GM23338 (cell line): Measurements from ENCODE around the gene THSD8. TPM values are rescaled to one million over a fixed set of nuclear protein-coding genes. Genes with fewer than 3 reads are reported as not detected.

Source experiments
- ATAC-seq: fragments of 200-7000 bp; cut with Tn5 transposase; 3 replicates; pipeline ENCODE4 v1.9.1; 2020
- DNase-seq: peaks from one replicate; pipeline ENCODE4 v3.0.0-alpha.2; 2015; ENCODE audit warnings: low spot score
- H2AFZ ChIP-seq: fragments of 200-600 bp; sonication (generic); 2 replicates; pipeline ENCODE4 v1.8.0; 2016; ENCODE audit warnings: antibody characterized with exemption, mild to moderate bottlenecking, moderate library complexity
- H3F3A ChIP-seq: fragments of 200-600 bp; sonication (generic); replicated peaks from 2 replicates; pipeline ENCODE4 v1.8.0; 2017; ENCODE audit warnings: antibody characterized with exemption, mixed run types, low read depth
- H3K27ac ChIP-seq: fragments of 200-600 bp; sonication (generic); 2 replicates; pipeline ENCODE4 v1.6.1; 2016; ENCODE audit warnings: low read depth
- H3K27me3 ChIP-seq: fragments of 200-600 bp; sonication (generic); 2 replicates; pipeline ENCODE4 v1.8.0; 2016; ENCODE audit warnings: mild to moderate bottlenecking, mixed run types, moderate library complexity; ENCODE audit not compliant: insufficient read depth
- H3K36me3 ChIP-seq: fragments of 200-600 bp; sonication (generic); 2 replicates; pipeline ENCODE4 v1.8.0; 2016; ENCODE audit warnings: mild to moderate bottlenecking; ENCODE audit not compliant: insufficient read depth
- H3K4me1 ChIP-seq: fragments of 200-600 bp; sonication (generic); 2 replicates; pipeline ENCODE4 v1.8.0; 2016; ENCODE audit warnings: mild to moderate bottlenecking, moderate library complexity; ENCODE audit not compliant: insufficient read depth
- H3K4me2 ChIP-seq: fragments of 200-600 bp; sonication (generic); 2 replicates; pipeline ENCODE4 v1.7.1; 2017; ENCODE audit warnings: mixed run types
- H3K4me3 ChIP-seq: fragments of 200-600 bp; sonication (generic); 2 replicates; pipeline ENCODE4 v1.6.1; 2016; ENCODE audit warnings: mixed run types
- H3K79me2 ChIP-seq: fragments of 200-600 bp; sonication (generic); replicated peaks from 2 replicates; pipeline ENCODE4 v1.8.0; 2017; ENCODE audit warnings: mild to moderate bottlenecking; ENCODE audit not compliant: insufficient read depth
- H3K9me2 ChIP-seq: fragments of 200-600 bp; sonication (generic); 2 replicates; pipeline ENCODE4 v1.8.0; 2017; ENCODE audit not compliant: insufficient read depth
- H4K20me1 ChIP-seq: fragments of 200-600 bp; sonication (generic); replicated peaks from 2 replicates; pipeline ENCODE4 v1.8.0; 2017; ENCODE audit warnings: mild to moderate bottlenecking; ENCODE audit not compliant: insufficient read depth
- H3K27ac Mint-ChIP-seq: 2 replicates; pipeline ENCODE4 v1.8.0; 2020; ENCODE audit warnings: inconsistent platforms, mild to moderate bottlenecking, moderate library complexity, mixed read lengths
- H3K27me3 Mint-ChIP-seq: 3 replicates; pipeline ENCODE4 v1.8.0; 2022; ENCODE audit warnings: low read depth, mild to moderate bottlenecking, moderate library complexity, mixed read lengths, inconsistent platforms; ENCODE audit not compliant: insufficient read depth, poor library complexity
- H3K36me3 Mint-ChIP-seq: 3 replicates; pipeline ENCODE4 v1.8.0; 2021; ENCODE audit warnings: low read depth, mild to moderate bottlenecking, inconsistent platforms, moderate library complexity, mixed read lengths
- H3K4me1 Mint-ChIP-seq: 3 replicates; pipeline ENCODE4 v1.8.0; 2020; ENCODE audit warnings: mild to moderate bottlenecking, inconsistent platforms, mixed read lengths
- H3K4me3 Mint-ChIP-seq: 3 replicates; pipeline ENCODE4 v1.8.0; 2021; ENCODE audit warnings: moderate library complexity, mild to moderate bottlenecking, inconsistent platforms, mixed read lengths
- H3K9me3 Mint-ChIP-seq: 3 replicates; pipeline ENCODE4 v1.8.0; 2020; ENCODE audit warnings: moderate library complexity, mild to moderate bottlenecking, inconsistent platforms, mixed read lengths
- CREB1 ChIP-seq: fragments of 250-450 bp; sonication (Bioruptor Pico); IDR thresholded peaks from 2 replicates; pipeline ENCODE4 v1.5.0; 2020; ENCODE audit warnings: low read depth, mild to moderate bottlenecking, moderate library complexity
- CTCF ChIP-seq, 2 experiments: fragments of 200-600 bp in 1 of 2; sonication (generic) in 1 of 2; conservative IDR thresholded peaks; 2 replicates each; pipeline versions ENCODE4 v1.5.1 to v1.6.1; 2016 to 2017; ENCODE audit warnings: antibody characterized with exemption in 2 of 2, low read depth in 2 of 2, mild to moderate bottlenecking in 2 of 2, moderate library complexity in 1 of 2
- ETS1 ChIP-seq: IDR thresholded peaks from 2 replicates; pipeline ENCODE4 v1.6.1; 2016; ENCODE audit warnings: antibody characterized with exemption
- EZH2phosphoT487 ChIP-seq: fragments of 200-600 bp; sonication (generic); IDR thresholded peaks from one replicate; pipeline ENCODE4 v1.8.1; 2018; ENCODE audit warnings: antibody characterized with exemption; ENCODE audit not compliant: unreplicated experiment
- JUNB ChIP-seq: IDR thresholded peaks from one replicate; pipeline ENCODE4 v1.6.1; 2016; ENCODE audit warnings: antibody characterized with exemption; ENCODE audit not compliant: unreplicated experiment
- POLR2AphosphoS5 ChIP-seq: IDR thresholded peaks from 2 replicates; pipeline ENCODE4 v1.6.1; 2016; ENCODE audit warnings: antibody characterized with exemption, low read depth
- STAT1 ChIP-seq: IDR thresholded peaks from one replicate; pipeline ENCODE4 v1.6.1; 2016; ENCODE audit warnings: antibody characterized with exemption; ENCODE audit not compliant: unreplicated experiment
- ZNF114 ChIP-seq: fragments of 250-450 bp; sonication (Bioruptor Pico); IDR thresholded peaks from 2 replicates; pipeline ENCODE4 v1.5.0; 2020; ENCODE audit warnings: mild to moderate bottlenecking, moderate library complexity
- ZNF331 ChIP-seq: fragments of 250-450 bp; sonication (Bioruptor Pico); IDR thresholded peaks from 2 replicates; pipeline ENCODE4 v1.5.0; 2020; ENCODE audit warnings: low read depth, mild to moderate bottlenecking, moderate library complexity
- polyA plus RNA-seq: library from polyadenylated mRNA; unstranded; fragments of >200 nt; fragmentation: Nextera tagmentation; extraction: Ambion mirVana; gene quantifications from 2 replicates; pipeline ENCODE4 v1.2.1, GENCODE V29; 2016
- total RNA-seq: library from RNA; depleted of rRNA; stranded (reverse); fragments of >200 nt; shearing (Covaris generic); gene quantifications from 2 replicates; pipeline ENCODE4 v1.2.3, GENCODE V29; 2014
- TF ChIP-seq, protein P1 (sequence below): IDR thresholded peaks from one replicate; pipeline ENCODE4 v1.6.1; 2018; ENCODE audit warnings: antibody characterized with exemption; ENCODE audit not compliant: unreplicated experiment

The THSD8 gene
- total and polyA plus RNA-seq, 2 experiments from 2014 or later = 0.38 to 38.5 TPM

- TF ChIP-seq ETS1 (no peak), STAT1 (no peak), CTCF (conservative IDR thresholded peaks at IDR 0.05; ENCODE audit: low read depth in 2 of 2) (no peak), CREB1 (CRISPR knock-in tag) (no peak), ZNF331 (CRISPR knock-in tag) (no peak), POLR2AphosphoS5 (no peak), ZNF114 (CRISPR knock-in tag) (no peak)
- TF ChIP-seq, protein P1, sequence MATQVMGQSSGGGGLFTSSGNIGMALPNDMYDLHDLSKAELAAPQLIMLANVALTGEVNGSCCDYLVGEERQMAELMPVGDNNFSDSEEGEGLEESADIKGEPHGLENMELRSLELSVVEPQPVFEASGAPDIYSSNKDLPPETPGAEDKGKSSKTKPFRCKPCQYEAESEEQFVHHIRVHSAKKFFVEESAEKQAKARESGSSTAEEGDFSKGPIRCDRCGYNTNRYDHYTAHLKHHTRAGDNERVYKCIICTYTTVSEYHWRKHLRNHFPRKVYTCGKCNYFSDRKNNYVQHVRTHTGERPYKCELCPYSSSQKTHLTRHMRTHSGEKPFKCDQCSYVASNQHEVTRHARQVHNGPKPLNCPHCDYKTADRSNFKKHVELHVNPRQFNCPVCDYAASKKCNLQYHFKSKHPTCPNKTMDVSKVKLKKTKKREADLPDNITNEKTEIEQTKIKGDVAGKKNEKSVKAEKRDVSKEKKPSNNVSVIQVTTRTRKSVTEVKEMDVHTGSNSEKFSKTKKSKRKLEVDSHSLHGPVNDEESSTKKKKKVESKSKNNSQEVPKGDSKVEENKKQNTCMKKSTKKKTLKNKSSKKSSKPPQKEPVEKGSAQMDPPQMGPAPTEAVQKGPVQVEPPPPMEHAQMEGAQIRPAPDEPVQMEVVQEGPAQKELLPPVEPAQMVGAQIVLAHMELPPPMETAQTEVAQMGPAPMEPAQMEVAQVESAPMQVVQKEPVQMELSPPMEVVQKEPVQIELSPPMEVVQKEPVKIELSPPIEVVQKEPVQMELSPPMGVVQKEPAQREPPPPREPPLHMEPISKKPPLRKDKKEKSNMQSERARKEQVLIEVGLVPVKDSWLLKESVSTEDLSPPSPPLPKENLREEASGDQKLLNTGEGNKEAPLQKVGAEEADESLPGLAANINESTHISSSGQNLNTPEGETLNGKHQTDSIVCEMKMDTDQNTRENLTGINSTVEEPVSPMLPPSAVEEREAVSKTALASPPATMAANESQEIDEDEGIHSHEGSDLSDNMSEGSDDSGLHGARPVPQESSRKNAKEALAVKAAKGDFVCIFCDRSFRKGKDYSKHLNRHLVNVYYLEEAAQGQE = no peak
Observed at GRCh38 chr19:12756150-12756883, 45.6 kb upstream of the THSD8 start (continued).

DNA sequence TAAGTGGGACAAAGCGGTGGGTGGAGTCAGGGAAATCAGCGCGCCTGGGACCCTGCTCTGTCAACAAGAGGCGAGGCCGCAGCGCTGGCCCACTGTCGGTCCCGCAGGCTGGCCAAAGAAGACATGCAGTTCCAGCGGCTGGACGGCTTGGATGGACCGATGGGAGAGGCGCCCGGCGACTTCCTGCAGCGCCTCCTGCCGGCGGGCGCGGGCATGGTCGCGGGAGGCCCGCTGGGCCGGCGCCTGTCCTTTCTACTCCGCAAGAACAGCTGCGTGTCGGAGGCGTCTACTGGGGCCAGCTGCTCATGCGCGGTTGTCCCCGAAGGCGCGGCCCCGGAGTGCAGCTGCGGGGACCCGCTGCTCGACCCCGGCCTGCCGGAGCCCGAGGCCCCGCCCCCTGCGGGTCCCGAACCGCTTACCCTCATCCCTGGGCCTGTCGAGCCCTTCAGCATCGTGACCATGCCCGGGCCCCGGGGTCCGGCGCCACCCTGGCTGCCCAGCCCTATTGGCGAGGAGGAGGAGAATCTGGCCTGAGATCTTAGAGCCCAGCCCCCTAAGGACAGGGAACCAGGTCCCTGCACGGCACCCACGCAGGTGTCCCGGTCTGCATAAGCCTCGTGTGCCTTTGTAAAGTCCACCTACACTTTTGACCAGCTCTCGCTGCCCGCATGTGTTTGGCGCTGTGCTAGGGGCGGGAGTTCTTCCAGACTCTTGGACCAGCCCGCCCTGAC is 44.2 kb upstream of the THSD8 start:
- peaks cover 20% of the 10 kb centered on the region for H3K36me3 Mint-ChIP-seq
- H3F3A ChIP-seq = peaks cover 7% of the 10 kb centered on the region; the same call in 1 of the 2 replicates
- H4K20me1 ChIP-seq = 0 out of 2 replicates have a peak, but pooled peaks cover 4% of the 10 kb centered on the region
- no peaks in the 10 kb centered on the region for H3K79me2 ChIP-seq
- H3K9me2 ChIP-seq = no peaks in the 10 kb centered on the region
- peaks cover 6% of the 10 kb centered on the region; the same call in 2 of the 3 replicates for H3K4me1 Mint-ChIP-seq
- H3K27ac ChIP-seq = no peak overlapping the region
- H3K27me3 ChIP-seq = 0 out of 2 replicates have a peak, but pooled peaks cover 3% of the 10 kb centered on the region
- no peak for TF ChIP-seq STAT1
- TF ChIP-seq CTCF (conservative IDR thresholded peaks at IDR 0.05; ENCODE audit: low read depth in 2 of 2) = peak; percentile 78 to 94
- TF ChIP-seq ZNF114 (CRISPR knock-in tag) = no peak
- TF ChIP-seq JUNB = no peak
- TF ChIP-seq POLR2AphosphoS5 = no peak; the same call in 1 of the 2 replicates
- no peak for TF ChIP-seq EZH2phosphoT487
- no peak for TF ChIP-seq ZNF331 (CRISPR knock-in tag)
- 0 out of 2 replicates have a peak, but pooled peaks have one; percentile 22 for TF ChIP-seq CREB1 (CRISPR knock-in tag)
- no peak for TF ChIP-seq ETS1
- H2AFZ ChIP-seq = peak overlapping the region; percentile 86
- peaks cover 29% of the 10 kb centered on the region for H3K27me3 Mint-ChIP-seq
- H3K27ac Mint-ChIP-seq = no peak overlapping the region
- H3K9me3 Mint-ChIP-seq = peaks cover 3% of the 10 kb centered on the region; the same call in 2 of the 3 replicates
- peak overlapping the region; percentile 65 for H3K4me3 Mint-ChIP-seq
- peak overlapping the region; percentile 80 for H3K4me2 ChIP-seq
- ATAC-seq (peak; percentile 88), DNase-seq (peak; percentile 91)
- peak overlapping the region; percentile 57 for H3K4me3 ChIP-seq
- H3K36me3 ChIP-seq = no peaks in the 10 kb centered on the region
- H3K4me1 ChIP-seq = no peaks in the 10 kb centered on the region; the same call in 1 of the 2 replicates
